K562 (cell line): ENCODE measurements around the gene MPIG6B. TPM values are rescaled to one million over a fixed set of nuclear protein-coding genes. Genes with fewer than 3 reads are reported as not detected.

Experiments used
- CBX2 ChIP-seq: fragments of 200-600 bp; sonication (generic); IDR thresholded peaks from one replicate; pipeline ENCODE4 v1.6.1; 2012; ENCODE audit warnings: mild to moderate bottlenecking, low read length, inconsistent platforms; ENCODE audit not compliant: insufficient read depth, poor library complexity, severe bottlenecking
- DDX20 ChIP-seq: fragments of 450-650 bp; IDR thresholded peaks from 2 replicates; pipeline ENCODE4 v1.6.1; 2016; ENCODE audit warnings: missing genetic modification characterization, low read depth, mild to moderate bottlenecking, missing compliant biosample characterization, moderate library complexity
- ERF ChIP-seq: fragments of 450-650 bp; formaldehyde crosslinking; IDR thresholded peaks from 2 replicates; pipeline ENCODE4 v1.4.0; 2020; ENCODE audit warnings: mild to moderate bottlenecking, mixed read lengths
- HMBOX1 ChIP-seq: sonication (generic); IDR thresholded peaks from 2 replicates; pipeline ENCODE4 v1.6.1; 2016
- POU5F1 ChIP-seq: fragments of 150-350 bp; IDR thresholded peaks from 2 replicates; pipeline ENCODE4 v1.6.1; 2014; ENCODE audit warnings: borderline replicate concordance, low read length, low read depth, mild to moderate bottlenecking; ENCODE audit not compliant: partially characterized antibody
- RCOR1 ChIP-seq, 2 experiments: IDR thresholded peaks; 2 replicates each; pipeline ENCODE4 v1.6.1; 2012; ENCODE audit warnings: low read depth in 2 of 2, low read length in 2 of 2, borderline replicate concordance in 1 of 2, improper control_type of control experiment in 1 of 2
- SMARCE1 ChIP-seq: fragments of 450-650 bp; IDR thresholded peaks from 2 replicates; pipeline ENCODE4 v1.7.1; 2016; ENCODE audit warnings: mild to moderate bottlenecking
- TSC22D4 ChIP-seq: fragments of 450-650 bp; IDR thresholded peaks from 2 replicates; pipeline ENCODE4 v1.6.1; 2016; ENCODE audit warnings: missing genetic modification characterization, missing biosample characterization, control low read depth
- ZNF197 ChIP-seq: fragments of 200-800 bp; sonication (Bioruptor generic); IDR thresholded peaks from 2 replicates; pipeline ENCODE4 v1.6.1; 2016; ENCODE audit warnings: low read depth, missing genetic modification characterization, missing compliant biosample characterization
- polyA plus RNA-seq, 8 experiments: library from polyadenylated mRNA; depleted of rRNA in 4 of 8; stranded (reverse) in 5 of 8; unstranded in 3 of 8; fragments of >200 nt; fragmentation: Nextera tagmentation in 2 of 8; fragmentation: Illumina TruSeq in 1 of 8; extraction: Ambion mirVana in 2 of 8; extraction: Trizol in 1 of 8; gene quantifications; 2 replicates each; pipeline versions ENCODE4 v1.2.1 to v1.2.3, GENCODE V29; 2011 to 2014; ENCODE audit warnings: inconsistent platforms in 1 of 8, missing spikeins in 1 of 8
- total RNA-seq, 7 experiments: library from RNA; depleted of rRNA in 6 of 7; stranded (reverse); fragments of >200 nt in 6 of 7; fragmentation: Illumina TruSeq in 2 of 7; extraction: Trizol in 2 of 7; gene quantifications; 2 replicates each; pipeline versions ENCODE4 v1.2.1 to v1.2.3, GENCODE V29; 2011 to 2021; ENCODE audit warnings: low replicate concordance in 1 of 7
- TF ChIP-seq, protein P1 (sequence below): fragments of 450-650 bp; IDR thresholded peaks from 2 replicates; pipeline ENCODE4 v1.6.1; 2017; ENCODE audit warnings: mild to moderate bottlenecking, moderate library complexity
- TF ChIP-seq, protein P2 (sequence below): IDR thresholded peaks from 2 replicates; pipeline ENCODE4 v1.6.1; 2016; ENCODE audit warnings: missing genetic modification characterization, missing compliant biosample characterization
- TF ChIP-seq, protein P3 (sequence below): conservative IDR thresholded peaks from 2 replicates; pipeline ENCODE4 v1.6.1; 2011; ENCODE audit warnings: low read depth, mild to moderate bottlenecking, low read length; ENCODE audit not compliant: control insufficient read depth

The MPIG6B gene
- total and polyA plus RNA-seq, 9 of the 15 experiments (the other 6 are each of a cell fraction or from before 2014, with no cell fraction given) = 0.11 to 1.2 (median 0.28) TPM; not detected in 1

GRCh38 chr6:31717499-31718222, 5.5 kb upstream of the MPIG6B start (continued):
- TF ChIP-seq, protein P1, sequence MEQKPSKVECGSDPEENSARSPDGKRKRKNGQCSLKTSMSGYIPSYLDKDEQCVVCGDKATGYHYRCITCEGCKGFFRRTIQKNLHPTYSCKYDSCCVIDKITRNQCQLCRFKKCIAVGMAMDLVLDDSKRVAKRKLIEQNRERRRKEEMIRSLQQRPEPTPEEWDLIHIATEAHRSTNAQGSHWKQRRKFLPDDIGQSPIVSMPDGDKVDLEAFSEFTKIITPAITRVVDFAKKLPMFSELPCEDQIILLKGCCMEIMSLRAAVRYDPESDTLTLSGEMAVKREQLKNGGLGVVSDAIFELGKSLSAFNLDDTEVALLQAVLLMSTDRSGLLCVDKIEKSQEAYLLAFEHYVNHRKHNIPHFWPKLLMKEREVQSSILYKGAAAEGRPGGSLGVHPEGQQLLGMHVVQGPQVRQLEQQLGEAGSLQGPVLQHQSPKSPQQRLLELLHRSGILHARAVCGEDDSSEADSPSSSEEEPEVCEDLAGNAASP = no peak
- no peak for TF ChIP-seq ERF
- TF ChIP-seq, protein P2, sequence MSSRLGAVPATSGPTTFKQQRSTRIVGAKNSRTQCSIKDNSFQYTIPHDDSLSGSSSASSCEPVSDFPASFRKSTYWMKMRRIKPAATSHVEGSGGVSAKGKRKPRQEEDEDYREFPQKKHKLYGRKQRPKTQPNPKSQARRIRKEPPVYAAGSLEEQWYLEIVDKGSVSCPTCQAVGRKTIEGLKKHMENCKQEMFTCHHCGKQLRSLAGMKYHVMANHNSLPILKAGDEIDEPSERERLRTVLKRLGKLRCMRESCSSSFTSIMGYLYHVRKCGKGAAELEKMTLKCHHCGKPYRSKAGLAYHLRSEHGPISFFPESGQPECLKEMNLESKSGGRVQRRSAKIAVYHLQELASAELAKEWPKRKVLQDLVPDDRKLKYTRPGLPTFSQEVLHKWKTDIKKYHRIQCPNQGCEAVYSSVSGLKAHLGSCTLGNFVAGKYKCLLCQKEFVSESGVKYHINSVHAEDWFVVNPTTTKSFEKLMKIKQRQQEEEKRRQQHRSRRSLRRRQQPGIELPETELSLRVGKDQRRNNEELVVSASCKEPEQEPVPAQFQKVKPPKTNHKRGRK (tag) = no peak
- no peak for TF ChIP-seq ZNF197 (CRISPR knock-in tag)
- TF ChIP-seq SMARCE1 = peak; percentile 90
- no peak for TF ChIP-seq TSC22D4
- no peak for TF ChIP-seq DDX20 (tag)
- TF ChIP-seq RCOR1 (IDR thresholded peaks at IDR 0.05; ENCODE audit: borderline replicate concordance in 1 of 2, low read depth in 2 of 2, low read length in 2 of 2) = 0 out of 4 replicates have a peak, but pooled peaks of 1 of the 2 experiments have one; percentile 15
- TF ChIP-seq, protein P3, sequence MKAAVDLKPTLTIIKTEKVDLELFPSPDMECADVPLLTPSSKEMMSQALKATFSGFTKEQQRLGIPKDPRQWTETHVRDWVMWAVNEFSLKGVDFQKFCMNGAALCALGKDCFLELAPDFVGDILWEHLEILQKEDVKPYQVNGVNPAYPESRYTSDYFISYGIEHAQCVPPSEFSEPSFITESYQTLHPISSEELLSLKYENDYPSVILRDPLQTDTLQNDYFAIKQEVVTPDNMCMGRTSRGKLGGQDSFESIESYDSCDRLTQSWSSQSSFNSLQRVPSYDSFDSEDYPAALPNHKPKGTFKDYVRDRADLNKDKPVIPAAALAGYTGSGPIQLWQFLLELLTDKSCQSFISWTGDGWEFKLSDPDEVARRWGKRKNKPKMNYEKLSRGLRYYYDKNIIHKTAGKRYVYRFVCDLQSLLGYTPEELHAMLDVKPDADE = no peak
- TF ChIP-seq CBX2 = no peak
- no peak for TF ChIP-seq HMBOX1
- TF ChIP-seq POU5F1 = no peak
